PC-3 (cell line): Measurements from ENCODE around the gene PI4KA.

Experiments
- EZH2 ChIP-seq: fragments of 300-600 bp; sonication (generic); IDR thresholded peaks from one replicate; pipeline ENCODE4 v1.6.1; 2017; ENCODE audit warnings: antibody characterized with exemption, mild to moderate bottlenecking, low read length; ENCODE audit not compliant: unreplicated experiment
- TF ChIP-seq, protein P1 (sequence below): fragments of 300-600 bp; sonication (generic); conservative IDR thresholded peaks from 2 replicates; pipeline ENCODE4 v1.5.1; 2017; ENCODE audit warnings: antibody characterized with exemption, low read depth, mild to moderate bottlenecking, low read length

DNA sequence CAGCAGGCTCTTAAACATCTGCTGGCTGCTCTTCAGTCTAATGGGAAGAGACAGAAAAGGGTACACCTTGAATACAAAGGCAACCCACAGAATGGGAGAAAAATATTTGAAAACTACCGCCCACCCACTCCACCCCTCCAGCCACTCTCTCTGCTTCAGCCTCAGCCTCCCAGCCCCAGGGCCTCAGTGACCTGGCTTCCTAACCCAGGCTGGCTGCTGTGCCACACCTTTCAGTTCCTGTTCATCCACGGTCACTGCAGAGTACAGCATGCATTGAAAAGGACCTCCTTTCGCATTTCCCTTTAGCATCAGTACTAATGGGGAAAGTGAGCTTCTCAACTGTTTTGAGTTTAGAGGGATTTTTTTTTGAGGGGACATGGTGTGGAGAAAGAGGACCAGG, 113.5 kb downstream of the PI4KA start:
- TF ChIP-seq, protein P1, sequence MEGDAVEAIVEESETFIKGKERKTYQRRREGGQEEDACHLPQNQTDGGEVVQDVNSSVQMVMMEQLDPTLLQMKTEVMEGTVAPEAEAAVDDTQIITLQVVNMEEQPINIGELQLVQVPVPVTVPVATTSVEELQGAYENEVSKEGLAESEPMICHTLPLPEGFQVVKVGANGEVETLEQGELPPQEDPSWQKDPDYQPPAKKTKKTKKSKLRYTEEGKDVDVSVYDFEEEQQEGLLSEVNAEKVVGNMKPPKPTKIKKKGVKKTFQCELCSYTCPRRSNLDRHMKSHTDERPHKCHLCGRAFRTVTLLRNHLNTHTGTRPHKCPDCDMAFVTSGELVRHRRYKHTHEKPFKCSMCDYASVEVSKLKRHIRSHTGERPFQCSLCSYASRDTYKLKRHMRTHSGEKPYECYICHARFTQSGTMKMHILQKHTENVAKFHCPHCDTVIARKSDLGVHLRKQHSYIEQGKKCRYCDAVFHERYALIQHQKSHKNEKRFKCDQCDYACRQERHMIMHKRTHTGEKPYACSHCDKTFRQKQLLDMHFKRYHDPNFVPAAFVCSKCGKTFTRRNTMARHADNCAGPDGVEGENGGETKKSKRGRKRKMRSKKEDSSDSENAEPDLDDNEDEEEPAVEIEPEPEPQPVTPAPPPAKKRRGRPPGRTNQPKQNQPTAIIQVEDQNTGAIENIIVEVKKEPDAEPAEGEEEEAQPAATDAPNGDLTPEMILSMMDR = no peak
- TF ChIP-seq EZH2 = no peak
